Osteoblast (primary cell): ENCODE data around the gene FGF14. TPM values are rescaled to one million over a fixed set of nuclear protein-coding genes. Genes with fewer than 3 reads are reported as not detected.

Experiments used
- DNase-seq: peaks from one replicate; pipeline ENCODE4 v3.0.0; 2011; ENCODE audit warnings: low spot score, mixed read lengths; ENCODE audit not compliant: insufficient read length; ENCODE audit errors: missing footprints
- H2AFZ ChIP-seq: 2 replicates; pipeline ENCODE4 v1.6.0; 2011; ENCODE audit warnings: mild to moderate bottlenecking, low read length
- H3K27ac ChIP-seq: 2 replicates; pipeline ENCODE4 v1.5.1; 2011; ENCODE audit warnings: mild to moderate bottlenecking, low read depth, low read length, moderate library complexity
- H3K27me3 ChIP-seq: 2 replicates; pipeline ENCODE4 v1.6.0; 2012; ENCODE audit warnings: mild to moderate bottlenecking, control low read depth, inconsistent platforms, low read length, moderate library complexity; ENCODE audit not compliant: insufficient read depth
- H3K36me3 ChIP-seq: 2 replicates; pipeline ENCODE4 v1.5.1; 2011; ENCODE audit warnings: mild to moderate bottlenecking, low read length, control low read depth, moderate library complexity; ENCODE audit not compliant: insufficient read depth
- H3K4me1 ChIP-seq: 2 replicates; pipeline ENCODE4 v1.5.1; 2011; ENCODE audit warnings: mild to moderate bottlenecking, low read length, control low read depth, moderate library complexity; ENCODE audit not compliant: insufficient read depth
- H3K4me2 ChIP-seq: 2 replicates; pipeline ENCODE4 v1.6.0; 2011; ENCODE audit warnings: mild to moderate bottlenecking, low read length; ENCODE audit not compliant: insufficient read depth
- H3K4me3 ChIP-seq: fragments of 200-600 bp; sonication (generic); 3 replicates; pipeline ENCODE4 v1.5.1; 2012; ENCODE audit warnings: mild to moderate bottlenecking, low read length, inconsistent platforms; ENCODE audit not compliant: insufficient read depth
- H3K79me2 ChIP-seq: 2 replicates; pipeline ENCODE4 v1.6.0; 2012; ENCODE audit warnings: mild to moderate bottlenecking, low read length, control low read depth, inconsistent platforms; ENCODE audit not compliant: insufficient read depth
- H3K9me3 ChIP-seq: 2 replicates; pipeline ENCODE4 v1.5.1; 2011; ENCODE audit warnings: low read depth, low read length, control low read depth
- H4K20me1 ChIP-seq: 2 replicates; pipeline ENCODE4 v1.6.0; 2012; ENCODE audit warnings: mild to moderate bottlenecking, low read length, control low read depth; ENCODE audit not compliant: insufficient read depth
- small RNA-seq: library from RNA; depleted of rRNA; stranded (forward); fragments of <200 nt; gene quantifications from one replicate; pipeline ENCODE3, GENCODE V24; 2012
- total RNA-seq: library from RNA; depleted of rRNA; stranded (reverse); fragments of >200 nt; gene quantifications from 2 replicates; pipeline ENCODE4 v1.2.3, GENCODE V29; 2012
- TF ChIP-seq, protein P1 (sequence below): IDR thresholded peaks from 2 replicates; pipeline ENCODE4 v1.5.1; 2011; ENCODE audit warnings: mild to moderate bottlenecking, low read depth, low read length, moderate library complexity; ENCODE audit errors: extremely low read depth

The FGF14 gene
- total RNA-seq, 1 donor: under 0.01 TPM

DNA sequence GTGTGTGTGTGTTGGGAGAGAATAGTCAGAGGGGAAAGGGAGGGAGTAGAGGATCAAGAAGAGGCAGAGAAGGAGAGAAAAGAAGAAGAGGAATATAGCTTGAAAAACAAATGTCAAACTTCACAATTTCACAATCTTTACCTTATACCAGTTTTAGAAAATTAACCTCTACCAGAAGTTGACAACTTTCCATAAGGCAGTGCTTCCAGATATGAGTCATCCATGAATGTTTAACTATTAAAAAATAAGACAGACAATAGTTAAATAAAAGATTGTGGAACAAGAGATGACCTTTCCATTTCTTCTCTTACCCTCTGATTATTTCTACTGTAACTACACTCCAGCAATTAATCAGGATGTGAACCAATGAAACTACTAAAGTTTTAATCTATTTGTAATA lies 720.0 kb downstream of the FGF14 start:
- DNase-seq: no peak
- Histone ChIP-seq H3K4me1 (peaks cover 8% of the 10 kb centered on the region), H4K20me1 (peaks cover 24% of the 10 kb centered on the region), H3K79me2 (peaks cover 62% of the 10 kb centered on the region), H3K4me3 (no peak overlapping the region), H2AFZ (no peak overlapping the region), H3K27ac (no peak overlapping the region), H3K4me2 (no peak overlapping the region), H3K27me3 (no peaks in the 10 kb centered on the region), H3K9me3 (no peaks in the 10 kb centered on the region), H3K36me3 (peaks cover 4% of the 10 kb centered on the region)
- TF ChIP-seq, protein P1, sequence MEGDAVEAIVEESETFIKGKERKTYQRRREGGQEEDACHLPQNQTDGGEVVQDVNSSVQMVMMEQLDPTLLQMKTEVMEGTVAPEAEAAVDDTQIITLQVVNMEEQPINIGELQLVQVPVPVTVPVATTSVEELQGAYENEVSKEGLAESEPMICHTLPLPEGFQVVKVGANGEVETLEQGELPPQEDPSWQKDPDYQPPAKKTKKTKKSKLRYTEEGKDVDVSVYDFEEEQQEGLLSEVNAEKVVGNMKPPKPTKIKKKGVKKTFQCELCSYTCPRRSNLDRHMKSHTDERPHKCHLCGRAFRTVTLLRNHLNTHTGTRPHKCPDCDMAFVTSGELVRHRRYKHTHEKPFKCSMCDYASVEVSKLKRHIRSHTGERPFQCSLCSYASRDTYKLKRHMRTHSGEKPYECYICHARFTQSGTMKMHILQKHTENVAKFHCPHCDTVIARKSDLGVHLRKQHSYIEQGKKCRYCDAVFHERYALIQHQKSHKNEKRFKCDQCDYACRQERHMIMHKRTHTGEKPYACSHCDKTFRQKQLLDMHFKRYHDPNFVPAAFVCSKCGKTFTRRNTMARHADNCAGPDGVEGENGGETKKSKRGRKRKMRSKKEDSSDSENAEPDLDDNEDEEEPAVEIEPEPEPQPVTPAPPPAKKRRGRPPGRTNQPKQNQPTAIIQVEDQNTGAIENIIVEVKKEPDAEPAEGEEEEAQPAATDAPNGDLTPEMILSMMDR: no peak

DNA sequence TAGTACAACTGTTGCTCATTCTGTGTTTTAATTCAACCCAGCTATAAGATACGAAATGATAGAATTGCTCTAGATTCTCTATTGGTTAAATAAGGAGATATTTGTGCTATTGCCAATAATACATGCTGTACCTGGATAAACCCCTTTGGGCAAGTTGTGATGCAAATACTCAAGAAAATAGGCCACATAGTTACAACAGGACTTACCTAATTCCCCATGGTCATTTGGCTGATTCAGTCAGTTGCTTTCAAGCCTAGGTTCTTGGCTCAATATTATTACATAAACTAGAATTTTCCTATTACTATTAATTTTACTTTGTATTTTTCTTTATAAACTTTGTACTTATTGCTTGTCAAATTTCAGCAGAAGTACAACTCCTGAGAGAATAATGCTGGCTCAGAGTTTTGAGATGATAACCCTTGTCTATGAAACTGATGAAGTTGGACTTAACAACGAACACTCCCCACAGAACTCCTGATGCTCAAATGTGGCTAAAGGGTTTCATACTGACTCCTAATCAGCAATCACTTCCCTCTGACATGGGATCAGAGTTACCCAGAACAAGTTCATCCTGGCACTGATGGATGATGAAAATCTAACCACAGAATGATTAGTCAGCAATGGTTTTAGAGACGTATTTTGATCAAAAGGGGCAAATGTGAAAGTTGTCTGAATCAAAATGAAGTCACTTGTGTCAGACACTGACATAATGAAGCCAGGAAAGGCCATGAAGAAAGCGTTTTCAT lies 728.3 kb downstream of the FGF14 start:
- Histone ChIP-seq H3K79me2 (peaks cover 36% of the 10 kb centered on the region), H3K36me3 (peaks cover 3% of the 10 kb centered on the region), H3K27ac (no peak overlapping the region), H3K9me3 (no peaks in the 10 kb centered on the region), H3K4me1 (no peaks in the 10 kb centered on the region), H4K20me1 (peaks cover 11% of the 10 kb centered on the region), H3K4me2 (no peak overlapping the region), H2AFZ (no peak overlapping the region), H3K4me3 (no peak overlapping the region), H3K27me3 (no peaks in the 10 kb centered on the region)
- DNase-seq: peak; percentile 3
- TF ChIP-seq, protein P1: no peak

DNA sequence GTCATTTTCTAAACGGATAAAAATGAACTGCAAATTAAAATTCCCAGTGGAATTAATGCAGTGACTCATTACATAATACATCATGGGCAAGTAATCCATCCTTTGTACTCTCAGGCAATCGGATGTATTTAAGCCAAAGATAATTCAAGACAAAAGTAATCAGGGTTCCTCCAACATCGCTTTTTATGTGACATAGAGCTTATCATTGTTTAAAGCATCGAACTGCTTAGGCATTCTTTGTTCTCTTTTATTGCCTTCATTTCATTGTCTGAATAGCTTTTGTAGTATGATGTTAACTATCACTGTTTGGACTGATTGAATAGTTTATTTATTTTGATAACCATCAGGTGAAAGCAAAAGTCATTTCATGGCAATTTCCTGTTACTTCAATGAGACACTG lies 740.0 kb downstream of the FGF14 start:
- Histone ChIP-seq H3K79me2 (peaks cover 58% of the 10 kb centered on the region), H3K27me3 (no peaks in the 10 kb centered on the region), H3K4me2 (no peak overlapping the region), H3K36me3 (no peaks in the 10 kb centered on the region), H3K4me1 (no peaks in the 10 kb centered on the region), H2AFZ (no peak overlapping the region), H3K27ac (no peak overlapping the region), H4K20me1 (peaks cover 14% of the 10 kb centered on the region), H3K9me3 (no peaks in the 10 kb centered on the region), H3K4me3 (no peak overlapping the region)
- no peak for DNase-seq
- TF ChIP-seq, protein P1: no peak

Small RNA genes within 50 kb of the gene (small RNA-seq; reads per million reads assigned to genes)
- gene MIR2681: not detected
- 0.45 reads per million for gene MIR4705
- gene RNU1-24P: not detected
- not detected for gene RNY1P2
- gene RPL39P29: not detected

Other genes starting within 250 kb of the FGF14 start
- 57.5 and 58.9 TPM in 2 replicates for gene TPP2, start 194.9 kb upstream of the FGF14 start, total RNA-seq